OCI-M2 (cell line): ENCODE data around the gene COL19A1.
"Not testable (repeated sequence)": the region's sequence is repeated elsewhere in the genome, so short reads cannot be mapped to it uniquely, and the experiment has no call there.

Experiments used
- DNase-seq: peaks from one replicate; lab custom pipeline; 2025; ENCODE audit not compliant: unreplicated experiment; lab: John Stamatoyannopoulos, UW

Gene COL19A1

DNA sequence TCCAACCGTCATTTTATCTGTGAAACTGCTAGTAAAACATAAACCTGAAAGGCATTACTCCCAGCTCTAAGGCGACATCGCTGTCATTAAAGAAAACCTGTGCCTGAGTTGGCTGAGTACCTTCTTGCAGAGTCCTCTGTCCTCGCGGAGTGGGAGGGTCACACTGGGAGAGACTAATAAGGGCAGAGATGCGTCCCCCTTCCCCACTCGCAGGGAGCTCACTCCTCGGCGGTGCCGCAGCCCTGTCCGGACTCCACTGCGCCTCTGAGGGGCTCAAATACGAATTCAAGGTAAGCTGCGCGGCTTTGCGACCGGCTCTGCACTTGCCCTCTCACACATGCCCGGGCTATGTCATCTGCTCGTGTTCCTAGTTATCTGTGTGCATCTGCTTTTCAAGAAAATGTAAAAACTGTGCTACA lies at the start of gene COL19A1:
COL19A1 (plus strand) TSS at position 206 of the 419 bp plus-strand sequence. CDS start 13,012 bp downstream, outside the sequence.
- no peak for DNase-seq

DNA sequence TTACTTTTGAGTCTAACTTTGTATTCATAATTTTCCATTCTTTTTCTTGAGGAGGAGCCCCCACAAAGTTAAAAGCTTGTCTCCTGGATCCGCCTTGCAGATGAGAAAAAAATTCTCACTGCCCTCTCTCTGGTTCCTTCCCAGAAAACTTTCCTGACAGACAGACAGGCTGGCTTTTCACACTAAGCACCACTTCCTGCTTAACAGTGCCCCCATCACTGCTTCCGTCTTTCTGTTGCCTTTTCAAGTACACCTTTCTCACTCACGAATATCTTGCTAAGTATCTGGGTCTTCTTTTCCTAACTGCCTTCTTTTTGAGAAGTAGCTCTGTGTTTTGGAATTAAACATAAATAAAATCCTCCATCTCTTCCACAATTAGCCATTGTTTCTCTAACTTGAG lies 49.8 kb upstream of the COL19A1 start:
- no peak for DNase-seq

DNA sequence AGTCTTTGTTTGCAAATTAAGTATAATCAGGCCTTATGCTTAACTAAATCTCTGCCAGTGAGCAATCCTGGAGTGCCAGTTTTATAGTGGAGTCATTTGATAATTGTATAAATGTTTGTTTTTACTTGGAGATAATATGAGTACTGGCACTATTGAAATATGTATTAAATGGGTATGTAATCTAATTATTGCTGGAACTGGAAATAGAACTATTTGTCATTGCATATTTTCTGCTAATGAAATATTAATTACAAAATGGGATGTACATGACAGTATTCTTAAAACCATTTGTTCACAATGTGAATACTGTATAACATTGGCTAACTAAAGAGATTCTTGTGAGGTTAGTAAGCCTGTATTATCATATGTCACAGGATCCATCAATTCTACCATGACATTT lies 49.0 kb upstream of the COL19A1 start:
- DNase-seq: no peak

DNA sequence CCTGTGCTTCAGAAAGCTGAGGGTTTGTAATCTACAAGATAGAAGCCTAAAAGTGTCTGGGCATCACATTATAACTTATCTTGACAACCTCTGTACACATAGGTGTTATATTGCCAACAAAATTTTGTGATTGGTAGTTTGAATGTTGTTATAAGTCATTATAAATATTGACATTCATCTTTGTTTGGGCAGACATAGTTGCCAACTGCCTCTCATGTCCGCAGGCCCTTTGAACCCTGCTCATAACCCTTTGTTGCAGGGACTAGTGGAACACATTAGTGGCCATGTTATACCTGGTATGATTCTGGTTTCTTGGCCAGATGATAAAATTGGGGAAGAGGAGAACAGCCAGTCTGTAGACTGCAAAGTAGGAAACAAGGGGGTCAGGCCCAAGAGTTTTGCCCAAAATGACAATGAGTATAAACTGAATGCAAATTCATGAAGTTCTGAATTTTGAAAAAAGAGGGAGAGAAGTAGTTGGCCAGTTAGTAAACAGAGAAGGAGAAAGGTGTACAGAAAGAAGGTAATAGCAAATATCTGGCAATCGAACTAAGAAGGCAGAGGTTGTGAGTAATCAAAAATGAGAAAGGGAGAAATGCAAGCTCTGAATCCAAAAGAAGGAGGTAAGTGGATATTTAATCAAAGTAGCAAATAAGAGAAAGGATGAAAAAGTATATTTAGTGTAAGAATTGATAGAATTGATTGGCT lies 48.0 kb upstream of the COL19A1 start:
- no peak for DNase-seq

DNA sequence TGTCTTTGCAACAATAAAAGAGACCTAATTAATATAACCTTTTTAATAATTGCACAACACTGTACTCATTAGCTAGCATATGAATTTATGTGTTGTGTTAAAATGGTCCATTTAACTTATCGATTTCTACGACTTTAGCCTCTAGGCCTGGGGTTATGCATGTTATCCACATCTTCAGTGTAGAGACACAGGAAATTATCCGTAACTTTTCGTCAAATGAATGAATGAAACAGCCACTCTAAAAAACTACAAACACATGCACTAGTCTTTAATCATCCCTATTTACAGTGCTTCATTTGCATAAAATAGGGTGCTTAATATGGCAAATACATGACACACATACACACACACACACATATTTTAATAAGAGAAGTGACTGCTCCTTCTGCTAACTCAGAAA lies 47.2 kb upstream of the COL19A1 start:
- no peak for DNase-seq

DNA sequence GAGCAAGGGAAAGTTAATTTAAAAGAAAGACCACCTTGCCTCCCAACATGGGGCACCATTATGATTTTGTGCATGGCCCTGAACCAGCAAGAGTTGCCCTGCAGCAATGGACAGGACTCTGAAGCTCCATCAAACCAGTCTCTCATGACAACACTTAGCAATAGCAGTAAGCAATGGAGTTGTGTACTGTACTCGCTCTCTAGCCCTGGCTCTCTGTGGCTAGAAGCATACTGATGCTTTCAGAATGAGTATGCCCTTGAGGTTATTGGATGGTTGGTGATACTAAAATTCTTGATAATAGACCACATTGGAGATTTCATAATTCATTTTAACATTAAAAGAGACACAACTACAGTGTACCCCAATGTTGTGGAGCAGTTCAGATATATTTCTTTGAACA lies 46.3 kb upstream of the COL19A1 start:
- no peak for DNase-seq

DNA sequence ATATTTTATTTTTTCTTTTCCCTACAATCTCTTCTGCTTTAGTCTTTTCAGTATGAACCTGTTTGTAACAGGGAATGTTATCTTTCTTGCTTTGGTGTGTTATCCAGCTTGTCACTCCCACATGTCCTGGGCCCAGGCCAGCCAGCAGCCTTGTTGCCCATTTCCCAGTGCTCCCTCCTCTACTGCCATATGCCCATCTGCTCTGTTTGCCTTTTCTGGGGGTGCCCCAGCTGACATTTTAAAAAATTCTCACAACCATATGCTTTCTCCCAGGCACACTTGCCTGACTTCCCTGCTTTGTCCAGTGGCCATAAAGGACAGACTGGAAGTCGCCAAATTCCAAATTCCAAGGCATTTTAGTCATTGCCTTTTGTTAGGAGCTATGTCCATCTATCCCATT lies 45.9 kb upstream of the COL19A1 start:
- DNase-seq: no peak

DNA sequence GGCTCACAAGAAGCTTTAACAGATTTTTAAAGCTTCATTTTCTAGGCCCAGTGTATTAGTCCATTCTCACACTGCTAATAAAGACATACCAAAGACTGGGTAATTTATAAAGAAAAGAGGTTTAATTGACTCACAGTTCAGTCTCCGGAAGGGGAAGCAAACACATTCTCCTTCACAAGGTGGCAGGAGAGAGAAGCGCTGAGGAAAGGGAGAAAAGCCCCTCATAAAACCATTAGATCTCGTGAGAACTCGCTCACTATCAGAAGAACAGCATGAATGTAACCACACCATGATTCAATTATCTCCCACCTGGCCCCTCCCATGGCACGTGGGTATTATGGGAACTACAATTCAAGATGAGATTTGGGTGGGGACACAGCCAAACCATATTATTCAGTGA lies 42.0 kb upstream of the COL19A1 start:
- DNase-seq: not testable (repeated sequence)

DNA sequence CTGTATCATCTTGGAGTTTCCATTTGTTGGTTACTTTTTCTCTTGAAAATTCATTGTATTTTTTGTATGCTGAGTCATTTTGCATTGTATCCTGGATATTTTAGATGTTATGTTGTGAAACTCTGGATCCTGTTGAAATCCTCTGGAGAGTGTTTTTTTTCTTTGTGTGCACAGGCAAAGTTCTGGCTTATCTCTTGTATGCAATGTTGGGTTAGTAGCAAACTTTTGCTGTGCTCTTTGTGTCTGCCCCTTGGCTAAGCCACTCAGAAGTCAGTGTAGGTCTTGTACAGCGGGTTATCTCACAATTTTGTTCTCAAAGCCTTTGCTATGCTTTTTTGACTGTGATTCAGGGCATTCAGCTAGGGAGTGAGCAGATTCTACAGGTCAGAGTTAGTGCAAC lies 40.5 kb upstream of the COL19A1 start:
- no peak for DNase-seq

DNA sequence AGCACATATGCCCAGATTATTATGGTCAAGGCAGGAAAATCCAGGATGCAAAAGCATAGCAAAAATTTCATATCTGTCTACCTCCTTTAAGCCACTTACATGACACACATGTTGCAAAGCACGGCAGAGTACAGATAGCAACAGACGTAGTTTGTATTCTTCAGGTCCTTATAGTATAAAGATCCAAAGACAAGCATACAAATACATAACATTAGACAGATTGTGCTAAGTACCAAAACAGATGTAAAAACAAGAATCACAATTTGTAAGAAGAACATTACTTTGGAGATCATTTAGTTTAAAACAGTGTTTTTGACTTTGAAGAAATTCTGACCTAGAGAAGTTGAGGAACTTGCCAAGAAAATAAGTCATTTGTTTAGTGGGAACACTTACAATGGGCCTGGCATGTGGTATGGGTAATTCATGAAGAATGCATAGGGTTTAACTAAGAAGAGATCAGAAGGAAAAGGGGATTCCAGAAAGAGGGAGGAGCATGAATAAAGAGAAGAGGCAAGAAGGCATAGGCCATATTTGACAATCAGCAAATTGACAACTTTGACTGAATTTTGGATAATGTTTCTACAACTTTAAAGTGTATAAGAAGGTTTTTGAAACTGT lies 39.0 kb upstream of the COL19A1 start:
- no peak for DNase-seq

DNA sequence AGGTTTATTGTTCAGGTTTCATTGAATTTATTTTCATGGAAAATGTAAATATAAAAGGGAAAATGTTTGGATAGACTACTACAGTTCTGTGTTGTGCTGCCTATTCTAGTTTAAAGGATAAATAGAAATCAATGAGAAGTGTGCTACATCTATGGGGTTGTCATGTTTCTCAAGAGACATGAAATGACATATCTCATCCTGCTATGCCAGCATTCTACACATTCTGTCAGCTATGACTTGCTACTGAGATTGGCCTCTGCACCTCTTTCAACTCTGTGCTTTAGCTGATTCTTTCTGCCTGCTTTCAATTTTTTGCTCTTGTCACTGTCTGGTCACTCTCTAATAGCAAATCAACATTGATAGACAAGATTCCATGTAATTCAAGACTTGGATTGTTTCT lies 33.8 kb upstream of the COL19A1 start:
- DNase-seq: no peak

DNA sequence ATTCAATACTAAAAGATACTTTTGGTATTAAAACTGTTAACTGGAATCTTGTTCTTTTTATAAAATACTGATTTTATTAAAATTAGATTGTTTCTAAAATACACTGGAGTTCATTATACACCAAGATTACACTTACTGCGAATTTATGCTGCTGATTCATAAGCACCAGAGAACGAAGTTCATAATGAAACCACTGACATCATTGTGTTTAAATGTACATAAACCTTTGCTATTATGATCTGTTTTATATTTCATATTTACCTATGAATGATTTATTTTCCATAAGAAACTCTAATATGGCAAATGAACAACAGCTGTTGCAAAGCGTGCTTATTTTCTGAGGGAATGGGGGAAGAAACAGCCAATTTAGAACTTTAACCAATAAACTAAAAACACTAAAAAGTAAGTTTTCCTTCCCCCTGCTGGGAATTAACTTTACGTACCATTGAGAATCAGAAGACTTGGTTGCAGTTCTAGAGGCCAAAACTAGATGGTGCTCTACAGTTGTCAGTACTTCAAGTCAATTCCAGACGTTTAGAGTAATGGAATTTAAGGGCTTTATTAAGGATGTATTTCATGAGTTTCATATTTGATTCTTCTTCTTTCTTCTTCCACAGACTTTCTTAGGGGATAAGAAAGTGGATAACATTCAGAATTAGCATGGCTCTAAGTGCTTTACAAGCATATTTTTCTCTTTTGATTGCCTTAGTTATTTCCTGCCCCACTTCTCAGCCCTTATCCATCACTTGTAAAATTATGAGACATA lies 30.8 kb upstream of the COL19A1 start:
- DNase-seq: no peak

DNA sequence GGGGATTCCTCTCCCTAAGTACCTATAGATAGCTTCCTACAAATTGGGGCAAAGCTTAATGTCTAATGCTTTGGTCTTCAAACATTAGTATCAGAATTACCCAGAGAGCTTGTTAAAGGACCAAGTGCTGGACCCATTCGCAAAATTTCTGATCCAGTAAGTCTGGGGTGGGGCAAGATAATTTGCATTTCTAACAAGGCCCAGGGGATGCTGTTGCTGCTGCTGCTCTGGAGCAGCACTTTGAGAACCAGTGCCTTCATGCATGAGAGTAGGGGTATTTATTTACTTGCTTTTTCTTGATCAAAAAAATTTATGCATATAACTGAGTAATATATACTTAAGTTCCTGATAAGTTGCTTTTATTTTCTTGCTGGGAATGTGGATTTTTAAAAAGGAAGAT lies 24.5 kb upstream of the COL19A1 start:
- no peak for DNase-seq

DNA sequence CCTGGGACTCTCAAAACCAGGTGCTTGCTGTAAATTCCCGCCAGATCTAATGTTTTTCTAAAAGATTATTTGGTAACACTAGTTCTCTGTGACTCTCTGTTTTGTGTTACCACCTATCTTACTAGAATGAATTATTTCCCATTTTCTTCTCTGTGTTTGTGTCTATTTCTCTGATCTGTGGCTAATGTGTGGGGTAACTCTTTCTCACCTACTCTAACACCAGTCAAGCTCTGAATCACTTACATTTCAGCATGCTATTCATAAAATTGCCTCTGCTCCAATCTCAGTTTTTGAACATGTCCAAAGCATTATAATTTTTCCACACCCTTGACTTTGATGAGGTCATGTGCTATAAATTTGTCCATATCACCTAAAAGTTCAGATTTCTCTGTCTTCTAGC lies 23.2 kb upstream of the COL19A1 start:
- no peak for DNase-seq

DNA sequence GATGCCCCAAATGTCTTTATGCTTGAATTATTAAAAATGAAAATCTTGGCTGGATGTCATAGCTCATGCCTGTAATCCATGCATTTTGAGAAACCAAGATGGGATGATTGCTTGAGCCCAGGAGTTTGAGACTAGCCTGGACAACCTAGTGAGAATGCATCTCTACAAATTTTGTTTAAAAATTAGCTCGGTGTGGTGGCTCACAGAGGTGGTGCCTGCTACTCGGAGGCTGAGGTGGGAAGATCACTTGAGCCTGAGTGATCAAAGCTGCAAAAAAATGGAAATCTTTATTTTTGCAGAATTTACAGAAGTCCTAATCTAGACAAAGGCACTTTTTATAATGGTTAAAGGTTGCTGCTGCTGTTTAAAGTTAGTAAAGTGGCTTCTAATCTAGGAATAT lies 20.0 kb upstream of the COL19A1 start:
- no peak for DNase-seq

DNA sequence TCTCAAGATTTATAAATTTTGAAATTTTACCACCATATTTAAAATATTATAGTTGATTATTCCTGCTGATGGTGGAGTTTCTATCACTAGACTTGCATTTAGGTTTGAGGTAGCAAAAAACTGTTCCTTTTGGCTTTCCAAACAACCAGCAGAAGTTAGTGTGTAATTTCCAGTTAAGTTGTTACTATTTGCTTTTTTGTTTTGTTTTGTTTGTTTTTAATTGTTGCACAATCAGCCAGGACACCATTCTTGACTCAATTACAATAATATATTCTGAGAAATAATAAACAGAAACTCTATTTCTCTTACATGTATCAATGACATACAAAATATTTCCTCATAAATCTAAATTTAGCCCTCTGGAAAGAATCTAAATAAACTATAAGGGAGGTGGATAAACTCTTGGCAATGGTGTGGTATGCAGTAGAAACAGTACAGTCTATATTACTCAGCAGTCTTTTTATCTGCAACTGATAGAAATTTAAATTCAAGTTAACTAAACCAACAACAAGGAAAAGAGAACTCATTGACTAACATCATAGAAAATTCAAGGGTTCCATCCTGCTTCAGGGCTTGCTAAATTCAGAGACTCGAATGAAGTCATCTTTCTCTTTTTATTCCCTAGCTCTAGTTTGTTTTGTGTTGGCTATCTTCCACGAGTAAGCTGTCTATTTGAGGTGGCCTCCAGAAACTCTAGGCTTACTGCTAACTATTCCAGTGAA lies 19.4 kb upstream of the COL19A1 start:
- DNase-seq: no peak

DNA sequence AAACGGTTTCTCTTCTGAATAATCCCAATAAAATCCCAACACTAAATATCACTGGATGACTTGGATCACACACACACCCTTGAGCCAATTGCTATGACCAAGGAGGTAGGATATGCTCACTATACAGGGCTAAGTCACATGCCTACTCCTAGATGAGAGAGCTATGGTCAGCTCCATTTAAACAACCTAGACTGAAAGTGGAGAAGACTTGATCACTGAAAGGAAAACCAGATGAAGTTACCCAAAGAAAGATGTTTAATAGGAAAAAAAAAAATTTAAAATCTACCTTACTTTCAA lies 18.9 kb upstream of the COL19A1 start:
- DNase-seq: no peak

DNA sequence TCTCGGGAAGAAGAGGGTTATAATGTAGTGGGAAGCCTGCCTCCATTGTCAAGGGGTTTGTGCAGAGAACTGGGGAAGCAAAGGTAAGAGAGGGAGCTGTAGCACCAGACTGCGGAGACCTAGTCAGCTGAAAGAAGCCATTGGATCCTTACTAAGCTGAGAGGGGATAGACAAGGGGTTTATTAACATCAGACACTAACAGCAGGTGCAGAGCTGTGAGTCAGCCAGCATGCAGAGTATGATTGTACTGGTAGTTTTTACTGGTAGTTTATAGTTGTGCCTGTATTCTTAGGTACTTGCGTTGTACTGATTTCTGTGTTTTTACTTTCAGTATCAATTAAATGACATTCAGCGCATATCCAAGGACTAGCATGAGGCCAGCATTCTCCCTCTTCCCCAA lies 17.8 kb upstream of the COL19A1 start:
- no peak for DNase-seq

DNA sequence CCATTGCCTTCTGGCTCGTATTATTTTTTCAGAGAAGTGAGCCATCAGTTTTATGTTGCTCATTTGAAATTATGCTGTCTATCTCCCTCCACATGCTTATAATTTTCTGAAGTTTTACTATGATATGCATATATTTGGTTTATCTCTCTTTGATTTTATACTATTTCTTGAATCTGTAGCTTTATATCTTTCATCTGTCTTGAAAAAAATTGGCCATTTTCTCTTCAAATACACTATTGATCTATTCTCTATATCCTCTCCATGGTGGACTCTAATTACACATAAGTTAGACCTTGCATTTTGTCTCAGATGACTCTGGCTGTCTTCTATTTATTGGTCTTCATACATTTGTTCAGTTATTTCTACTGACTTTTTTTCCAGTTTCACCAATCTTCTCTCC lies 13.7 kb upstream of the COL19A1 start:
- no peak for DNase-seq

DNA sequence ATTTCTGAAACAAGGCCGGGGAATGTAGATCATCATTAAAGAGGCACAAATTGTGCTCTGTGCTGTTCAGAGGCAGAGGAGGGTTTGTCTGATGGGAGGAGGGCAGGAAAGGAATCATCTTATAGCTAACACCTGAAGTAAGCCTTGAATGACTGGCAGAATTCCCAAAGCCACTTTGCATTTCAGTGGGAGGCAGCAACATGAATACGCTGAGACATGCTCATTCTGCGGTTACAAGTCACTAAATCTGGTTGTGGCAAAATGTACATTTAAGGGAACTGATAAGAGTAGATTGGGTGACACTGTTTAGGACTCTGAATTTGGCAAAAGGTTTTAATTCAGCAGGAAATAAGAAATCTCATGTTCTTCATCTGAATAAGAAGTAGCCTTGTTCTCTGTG lies 4.4 kb upstream of the COL19A1 start:
- DNase-seq: no peak

DNA sequence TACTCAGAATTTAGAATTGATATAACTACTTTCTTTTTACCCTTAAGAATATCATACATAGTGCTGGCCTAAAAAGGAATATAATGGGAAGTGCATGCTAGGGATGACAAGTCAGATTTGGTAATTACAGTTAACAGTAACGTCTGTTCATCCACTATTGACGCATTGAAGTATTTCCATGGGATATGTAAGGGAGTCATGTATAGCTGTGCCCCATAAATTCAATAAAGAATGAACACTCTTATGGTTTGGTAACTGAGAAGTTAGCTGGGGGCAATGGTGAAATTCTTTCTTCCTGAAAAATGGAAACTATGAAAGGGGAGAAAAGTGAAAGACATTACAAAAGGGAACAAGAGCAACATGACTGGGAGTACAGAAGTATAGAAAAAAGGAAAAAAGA lies 2.6 kb upstream of the COL19A1 start:
- no peak for DNase-seq

DNA sequence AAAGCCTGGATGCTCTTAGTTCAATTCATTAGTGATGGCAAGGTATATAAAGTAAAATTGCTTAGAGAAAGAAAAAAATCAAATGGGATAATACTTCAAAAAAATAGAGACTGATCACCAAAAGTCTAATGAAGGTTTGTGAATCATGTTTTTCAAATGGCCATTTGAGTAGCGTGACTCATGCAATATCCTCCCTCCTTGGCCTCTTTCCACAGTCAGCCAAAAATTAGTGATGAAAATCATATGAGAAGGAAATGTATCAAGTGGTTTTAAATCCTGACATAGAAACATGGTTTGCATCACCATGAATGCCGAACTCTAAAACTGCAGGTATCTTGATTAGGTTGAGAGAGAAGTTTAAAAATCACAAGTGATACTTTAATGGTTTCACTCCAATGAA lies 1.2 kb upstream of the COL19A1 start:
- no peak for DNase-seq
